Body of pancreas (tissue), 4 donors: ENCODE data around the gene USP35. TPM values are rescaled to one million over a fixed set of nuclear protein-coding genes. Genes with fewer than 3 reads are reported as not detected.

Experiments used
- ATAC-seq: fragments of 150-250 bp; one replicate; pipeline ENCODE4 v1.9.1; 2016
- DNase-seq, 4 donors: peaks; one replicate each; pipeline ENCODE4 v3.0.0-alpha.2; 2019
- H3K27ac ChIP-seq, 4 donors: fragments of 200-600 bp; sonication (generic); 1 replicate in 3 of 4; 2 replicates in 1 of 4; pipeline versions ENCODE4 v1.5.1 to v1.6.1; 2016 to 2019; ENCODE audit warnings: mild to moderate bottlenecking in 1 of 4, mixed read lengths in 1 of 4, moderate library complexity in 1 of 4
- H3K27me3 ChIP-seq, 2 donors: fragments of 200-600 bp; sonication (generic); one replicate each; pipeline ENCODE4 v1.6.0; 2016; ENCODE audit warnings: mild to moderate bottlenecking in 1 of 2
- H3K36me3 ChIP-seq, 2 donors: fragments of 200-600 bp; sonication (generic); replicated peaks in 1 of 2; 2 replicates each; pipeline ENCODE4 v1.5.1; 2016; ENCODE audit warnings: low read depth in 2 of 2; ENCODE audit not compliant: insufficient read depth in 1 of 2
- H3K4me1 ChIP-seq: fragments of 200-600 bp; sonication (generic); one replicate; pipeline ENCODE4 v1.6.0; 2016
- H3K4me3 ChIP-seq, 2 donors: fragments of 200-600 bp; sonication (generic); 1 replicate in 1 of 2; 2 replicates in 1 of 2; pipeline ENCODE4 v1.5.1; 2016 to 2019
- H3K9me3 ChIP-seq, 3 donors: fragments of 200-600 bp; sonication (generic); 1 replicate in 2 of 3; 2 replicates in 1 of 3; pipeline ENCODE4 v1.5.1; 2016
- POLR2A ChIP-seq, 3 donors: fragments of 450-650 bp; IDR thresholded peaks; one replicate each; pipeline ENCODE4 v1.6.1; 2016; ENCODE audit warnings: antibody characterized with exemption in 3 of 3, mild to moderate bottlenecking in 2 of 3
- WGBS, 2 donors: methylation state at CpG; one replicate each; pipeline ENCODE4 v1.1.5; 2017; 5-methylcytosine and 5-hydroxymethylcytosine counted together
- intact Hi-C: fragments of 100-400 bp; cut with DNase I; formaldehyde crosslinking; loops from one replicate; pipeline ENCODE4 v1.15.1; 2023
- total RNA-seq, 2 donors: library from RNA; depleted of rRNA; stranded (reverse); fragments of >200 nt; gene quantifications; one replicate each; pipeline ENCODE4 v1.1.0, GENCODE V29; 2016
- TF ChIP-seq, protein P1 (sequence below), 7 experiments: fragments of 450-650 bp in 4 of 7; fragments of 200-600 bp in 3 of 7; sonication (generic) in 3 of 7; IDR thresholded peaks; one replicate each; pipeline ENCODE4 v1.5.1; 2016 to 2019; ENCODE audit warnings: antibody characterized with exemption in 7 of 7

USP35 gene
- total RNA-seq, 2 donors from 2014 or later, result 8.6 to 11.2 TPM

DNA sequence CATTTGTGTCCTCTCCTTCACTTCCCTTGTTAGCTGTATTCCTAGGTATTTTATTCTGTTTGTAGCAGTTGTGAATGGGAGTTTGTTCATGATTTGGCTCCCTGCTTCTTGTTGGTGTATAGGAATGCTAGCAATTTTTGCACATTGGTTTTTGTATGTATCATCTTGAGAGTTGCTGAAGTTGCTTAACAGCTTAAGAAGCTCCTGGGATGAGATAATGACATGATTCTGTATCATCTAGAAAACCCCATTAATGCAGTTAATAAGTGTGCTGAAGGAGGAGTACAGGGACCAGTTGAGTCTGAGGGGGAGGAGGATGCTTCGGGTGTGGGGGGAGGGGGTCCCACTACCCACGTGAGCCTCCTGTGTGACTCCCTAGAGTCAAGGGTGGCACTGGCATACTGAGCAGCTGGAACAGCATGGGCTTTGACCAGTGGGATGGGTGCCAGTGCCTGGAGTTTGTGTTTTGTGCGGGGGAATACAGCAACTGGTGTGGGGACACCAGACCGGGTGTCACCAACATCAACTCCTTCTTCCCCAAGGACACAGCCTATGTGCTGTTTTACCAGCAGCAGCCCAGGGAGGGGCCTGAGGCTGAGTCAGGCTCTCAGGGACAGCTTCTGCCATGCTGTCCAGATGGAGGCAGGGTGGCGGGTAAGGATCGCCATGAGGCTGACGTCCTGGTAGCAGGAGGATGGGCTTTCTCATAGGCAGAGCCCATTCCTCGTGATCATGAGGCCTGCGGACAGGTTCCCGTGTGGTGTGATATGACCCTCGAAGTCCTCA lies 24.1 kb downstream of the USP35 start:
- ATAC-seq (no peak), DNase-seq (peak in 1 of 4 donors; percentile 14)
- intact Hi-C loops, result no loop called here
- no peak overlapping the region for H3K4me3 ChIP-seq
- no peaks in the 10 kb centered on the region for H3K4me1 ChIP-seq
- no peak for TF ChIP-seq POLR2A (IDR thresholded peaks at IDR 0.05)
- TF ChIP-seq, protein P1, sequence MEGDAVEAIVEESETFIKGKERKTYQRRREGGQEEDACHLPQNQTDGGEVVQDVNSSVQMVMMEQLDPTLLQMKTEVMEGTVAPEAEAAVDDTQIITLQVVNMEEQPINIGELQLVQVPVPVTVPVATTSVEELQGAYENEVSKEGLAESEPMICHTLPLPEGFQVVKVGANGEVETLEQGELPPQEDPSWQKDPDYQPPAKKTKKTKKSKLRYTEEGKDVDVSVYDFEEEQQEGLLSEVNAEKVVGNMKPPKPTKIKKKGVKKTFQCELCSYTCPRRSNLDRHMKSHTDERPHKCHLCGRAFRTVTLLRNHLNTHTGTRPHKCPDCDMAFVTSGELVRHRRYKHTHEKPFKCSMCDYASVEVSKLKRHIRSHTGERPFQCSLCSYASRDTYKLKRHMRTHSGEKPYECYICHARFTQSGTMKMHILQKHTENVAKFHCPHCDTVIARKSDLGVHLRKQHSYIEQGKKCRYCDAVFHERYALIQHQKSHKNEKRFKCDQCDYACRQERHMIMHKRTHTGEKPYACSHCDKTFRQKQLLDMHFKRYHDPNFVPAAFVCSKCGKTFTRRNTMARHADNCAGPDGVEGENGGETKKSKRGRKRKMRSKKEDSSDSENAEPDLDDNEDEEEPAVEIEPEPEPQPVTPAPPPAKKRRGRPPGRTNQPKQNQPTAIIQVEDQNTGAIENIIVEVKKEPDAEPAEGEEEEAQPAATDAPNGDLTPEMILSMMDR (IDR thresholded peaks at IDR 0.05), result no peak
- H3K27ac ChIP-seq, result no peak overlapping the region
- 82 to 83% methylated on average over 9 to 10 of the region's 11 CpGs for WGBS, 2 donors
- H3K36me3 ChIP-seq, result peaks cover 0 to 5% of the 10 kb centered on the region in 2 donors
- no peaks in the 10 kb centered on the region for H3K27me3 ChIP-seq
- no peaks in the 10 kb centered on the region for H3K9me3 ChIP-seq

DNA sequence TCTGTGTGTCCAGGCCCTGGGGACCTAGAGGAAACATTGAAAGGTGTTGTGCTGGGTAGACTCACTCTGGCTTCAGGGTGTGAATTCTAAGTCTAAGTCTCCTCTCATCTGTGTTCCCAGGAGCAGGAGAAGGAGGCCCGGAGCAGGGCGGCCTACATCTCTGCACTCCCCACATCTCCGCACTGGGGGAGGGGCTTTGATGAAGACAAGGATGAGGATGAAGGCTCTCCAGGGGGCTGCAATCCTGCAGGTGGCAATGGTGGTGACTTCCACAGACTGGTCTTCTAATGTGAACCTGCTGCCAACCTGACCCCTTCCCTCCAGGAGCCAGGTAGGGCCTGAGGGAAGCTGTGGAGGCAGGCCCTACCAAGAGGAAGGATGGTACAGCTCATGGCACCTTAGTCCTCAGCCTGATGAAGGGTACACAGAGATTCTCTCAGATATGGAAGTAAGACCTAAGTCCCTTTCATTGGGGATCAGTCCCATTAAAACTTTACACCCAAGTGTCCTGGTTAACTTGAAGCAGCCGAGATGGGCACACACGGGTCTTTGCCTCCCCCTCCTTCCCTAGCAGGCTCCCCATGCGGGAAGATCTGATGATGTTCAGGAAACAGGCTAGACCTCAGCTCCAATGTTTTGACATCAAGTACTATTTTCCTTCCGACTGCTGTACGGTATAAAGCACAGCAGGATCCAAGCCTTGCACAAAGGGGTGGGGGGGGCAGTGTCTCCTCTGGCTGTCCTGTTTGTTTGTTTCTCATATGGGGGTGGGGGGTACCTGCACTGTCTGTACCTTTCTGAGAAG lies 25.0 kb downstream of the USP35 start:
- TF ChIP-seq, protein P1 (IDR thresholded peaks at IDR 0.05), result no peak
- TF ChIP-seq POLR2A (IDR thresholded peaks at IDR 0.05), result no peak
- DNase-seq, result peak in 1 of 4 donors; percentile 8
- ATAC-seq, result no peak
- no peak overlapping the region for H3K4me3 ChIP-seq
- H3K36me3 ChIP-seq, result peaks cover under 1 to 5% of the 10 kb centered on the region in 2 donors
- WGBS, 2 donors, result 79 to 90% methylated on average over 5 to 8 of the region's 8 CpGs
- no peak overlapping the region for H3K27ac ChIP-seq
- H3K9me3 ChIP-seq, result no peaks in the 10 kb centered on the region
- H3K27me3 ChIP-seq, result no peaks in the 10 kb centered on the region
- H3K4me1 ChIP-seq, result no peaks in the 10 kb centered on the region
- intact Hi-C loops, result no loop called here

DNA sequence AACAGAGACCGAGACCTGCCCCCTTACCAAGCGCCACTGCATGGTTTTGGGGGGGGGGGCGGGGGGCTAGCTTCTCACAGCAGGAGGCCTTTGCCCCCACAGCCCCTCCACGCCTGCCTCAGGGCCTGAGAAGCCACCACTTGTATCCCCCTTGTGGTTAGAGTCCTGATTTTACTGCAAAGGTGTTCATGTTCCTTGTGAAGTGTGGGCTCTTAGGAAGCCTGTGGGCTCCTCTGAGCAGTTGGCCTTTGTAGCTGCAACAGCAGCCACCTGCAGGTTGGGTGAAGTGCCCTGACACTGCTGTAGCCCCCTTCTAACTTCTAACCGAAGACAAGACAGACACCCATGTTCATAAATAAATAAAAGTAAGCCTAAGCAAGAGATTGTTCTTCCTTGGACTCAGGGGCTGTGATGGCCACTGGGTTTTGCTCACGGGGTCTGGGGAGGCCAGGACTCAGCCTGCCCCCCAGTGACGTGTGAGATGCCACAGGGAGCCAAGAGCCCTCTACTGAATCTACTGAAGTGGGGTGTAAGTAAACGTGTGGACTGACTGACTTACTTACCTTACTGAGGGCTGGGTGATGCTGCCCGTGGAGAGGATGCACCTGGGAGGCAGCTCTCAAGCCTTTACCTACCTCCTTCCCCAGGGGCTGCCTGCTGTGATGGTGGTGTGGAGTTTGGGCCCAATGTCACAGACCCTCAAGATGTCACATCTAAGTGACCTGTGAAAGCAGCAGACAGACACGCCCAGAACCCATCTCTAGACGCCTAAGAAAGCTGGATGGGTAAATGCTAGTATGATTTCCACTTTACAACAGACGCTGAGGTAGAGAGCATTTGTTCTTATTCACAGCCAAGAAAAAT lies 25.8 kb downstream of the USP35 start:
- Histone ChIP-seq H3K4me3 (no peak overlapping the region), H3K9me3 (no peaks in the 10 kb centered on the region), H3K27ac (no peak overlapping the region), H3K27me3 (no peaks in the 10 kb centered on the region), H3K36me3 (peaks cover 2 to 8% of the 10 kb centered on the region in 2 donors), H3K4me1 (no peaks in the 10 kb centered on the region)
- no peak for DNase-seq
- intact Hi-C loops, result no loop called here
- TF ChIP-seq, protein P1 (IDR thresholded peaks at IDR 0.05), result no peak
- no peak for TF ChIP-seq POLR2A (IDR thresholded peaks at IDR 0.05)
- 70 to 87% methylated on average over 11 to 12 of the region's 12 CpGs for WGBS, 2 donors
- ATAC-seq, result no peak

DNA sequence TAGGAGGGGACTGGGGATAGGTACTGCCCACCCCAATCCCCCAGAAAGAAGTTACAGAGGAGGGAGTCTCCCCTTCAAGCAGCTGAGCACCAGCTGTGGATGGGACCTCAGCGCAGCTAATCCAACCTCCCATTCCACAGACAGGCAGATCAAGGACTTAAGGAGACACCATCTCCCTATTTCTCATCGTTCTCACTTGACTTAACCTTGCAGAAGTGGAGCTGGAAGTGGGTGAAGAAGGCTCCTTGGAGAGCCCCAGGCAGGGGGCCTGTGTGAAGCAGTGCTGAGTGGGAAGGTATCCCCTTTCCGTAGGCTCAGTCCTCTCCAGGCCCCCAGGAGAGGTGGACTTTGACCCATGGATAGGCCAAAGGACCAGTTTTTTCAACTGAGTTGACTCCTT lies 27.3 kb downstream of the USP35 start:
- Histone ChIP-seq H3K9me3 (no peaks in the 10 kb centered on the region), H3K4me1 (no peaks in the 10 kb centered on the region), H3K36me3 (peaks cover 2% of the 10 kb centered on the region in 2 donors), H3K27ac (no peak overlapping the region), H3K27me3 (no peaks in the 10 kb centered on the region), H3K4me3 (no peak overlapping the region)
- DNase-seq (no peak), ATAC-seq (no peak)
- 80 to 83% methylated on average over 3 of the region's 3 CpGs for WGBS, 2 donors
- TF ChIP-seq POLR2A (IDR thresholded peaks at IDR 0.05), result no peak
- TF ChIP-seq, protein P1 (IDR thresholded peaks at IDR 0.05), result no peak
- intact Hi-C loops, result no loop called here
